Umbilical cord (tissue), 2 donors: Measurements from ENCODE around the gene QPRT. TPM values are rescaled to one million over a fixed set of nuclear protein-coding genes. Genes with fewer than 3 reads are reported as not detected.
A peak's percentile ranks its signal among the peaks of the same experiment; 100 is the strongest.
"Not testable (repeated sequence)": the region's sequence is repeated elsewhere in the genome, so short reads cannot be mapped to it uniquely, and the experiment has no call there.

Experiments
- DNase-seq: peaks from one replicate; pipeline ENCODE4 v3.0.0-alpha.2; 2015; ENCODE audit warnings: low spot score
- total RNA-seq: library from RNA; depleted of rRNA; stranded (reverse); fragments of >200 nt; gene quantifications from one replicate; pipeline ENCODE4 v1.2.3, GENCODE V29; 2014; ENCODE audit warnings: low replicate concordance; ENCODE audit not compliant: insufficient read depth

QPRT gene
- total RNA-seq, 1 donor from 2014 or later: 56.3 TPM

GRCh38 chr16:29692606-29693005 is 13.6 kb downstream of the QPRT start:
- DNase-seq: not testable (repeated sequence)

DNA sequence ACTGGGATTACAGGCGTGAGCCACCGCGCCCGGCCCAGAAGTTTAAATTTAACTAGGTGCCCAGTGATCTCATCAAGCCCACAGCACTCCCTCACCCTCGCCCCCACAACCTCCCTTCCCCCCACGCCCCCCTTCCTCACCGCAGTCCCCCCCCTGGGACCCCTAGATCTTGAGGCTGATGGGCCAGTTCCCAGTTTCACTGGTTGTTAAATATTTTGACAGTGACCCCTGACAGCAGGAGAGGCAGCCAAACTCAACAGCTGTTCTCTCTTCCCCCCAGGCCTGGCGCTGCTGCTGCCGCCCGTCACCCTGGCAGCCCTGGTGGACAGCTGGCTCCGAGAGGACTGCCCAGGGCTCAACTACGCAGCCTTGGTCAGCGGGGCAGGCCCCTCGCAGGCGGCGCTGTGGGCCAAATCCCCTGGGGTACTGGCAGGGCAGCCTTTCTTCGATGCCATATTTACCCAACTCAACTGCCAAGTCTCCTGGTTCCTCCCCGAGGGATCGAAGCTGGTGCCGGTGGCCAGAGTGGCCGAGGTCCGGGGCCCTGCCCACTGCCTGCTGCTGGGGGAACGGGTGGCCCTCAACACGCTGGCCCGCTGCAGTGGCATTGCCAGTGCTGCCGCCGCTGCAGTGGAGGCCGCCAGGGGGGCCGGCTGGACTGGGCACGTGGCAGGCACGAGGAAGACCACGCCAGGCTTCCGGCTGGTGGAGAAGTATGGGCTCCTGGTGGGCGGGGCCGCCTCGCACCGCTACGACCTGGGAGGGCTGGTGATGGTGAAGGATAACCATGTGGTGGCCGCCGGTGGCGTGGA is 15.6 kb downstream of the QPRT start:
- DNase-seq: no peak

- not testable (repeated sequence) for DNase-seq
Measured at GRCh38 chr16:29695675-29696074, 16.7 kb downstream of the QPRT start.

DNA sequence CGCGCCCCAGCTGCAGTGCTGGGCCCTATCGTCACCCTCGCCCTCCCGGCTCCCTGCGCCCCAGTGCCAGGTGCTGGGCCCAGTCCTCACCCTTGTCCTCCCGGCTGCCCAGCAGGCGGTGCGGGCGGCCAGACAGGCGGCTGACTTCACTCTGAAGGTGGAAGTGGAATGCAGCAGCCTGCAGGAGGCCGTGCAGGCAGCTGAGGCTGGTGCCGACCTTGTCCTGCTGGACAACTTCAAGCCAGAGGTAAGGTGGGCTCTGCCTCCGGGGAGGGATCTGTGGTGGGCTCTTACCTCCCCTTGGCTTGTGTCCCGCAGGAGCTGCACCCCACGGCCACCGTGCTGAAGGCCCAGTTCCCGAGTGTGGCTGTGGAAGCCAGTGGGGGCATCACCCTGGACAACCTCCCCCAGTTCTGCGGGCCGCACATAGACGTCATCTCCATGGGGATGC is 17.9 kb downstream of the QPRT start:
- no peak for DNase-seq

GRCh38 chr16:29697391-29697790 is 18.4 kb downstream of the QPRT start:
- no peak for DNase-seq

DNA sequence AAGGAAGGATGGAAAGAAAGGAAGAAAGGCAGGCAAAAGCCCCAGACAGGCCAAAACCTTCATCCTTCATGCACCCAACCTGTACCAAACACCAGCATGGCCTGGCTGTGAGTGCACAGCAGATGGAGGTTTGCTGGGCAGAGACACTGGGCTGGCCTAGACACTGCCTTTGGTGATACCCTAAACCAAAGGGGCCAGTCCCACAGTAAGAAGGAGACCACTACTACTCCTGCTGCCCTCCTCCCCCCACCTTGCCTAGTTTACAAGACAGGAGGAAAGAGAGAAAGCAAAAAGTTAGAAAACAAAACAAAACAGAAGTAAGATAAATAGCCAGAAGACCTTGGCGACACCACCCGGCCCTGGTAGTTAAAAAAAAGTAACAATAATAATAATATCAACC is 19.1 kb downstream of the QPRT start:
- DNase-seq: no peak

DNA sequence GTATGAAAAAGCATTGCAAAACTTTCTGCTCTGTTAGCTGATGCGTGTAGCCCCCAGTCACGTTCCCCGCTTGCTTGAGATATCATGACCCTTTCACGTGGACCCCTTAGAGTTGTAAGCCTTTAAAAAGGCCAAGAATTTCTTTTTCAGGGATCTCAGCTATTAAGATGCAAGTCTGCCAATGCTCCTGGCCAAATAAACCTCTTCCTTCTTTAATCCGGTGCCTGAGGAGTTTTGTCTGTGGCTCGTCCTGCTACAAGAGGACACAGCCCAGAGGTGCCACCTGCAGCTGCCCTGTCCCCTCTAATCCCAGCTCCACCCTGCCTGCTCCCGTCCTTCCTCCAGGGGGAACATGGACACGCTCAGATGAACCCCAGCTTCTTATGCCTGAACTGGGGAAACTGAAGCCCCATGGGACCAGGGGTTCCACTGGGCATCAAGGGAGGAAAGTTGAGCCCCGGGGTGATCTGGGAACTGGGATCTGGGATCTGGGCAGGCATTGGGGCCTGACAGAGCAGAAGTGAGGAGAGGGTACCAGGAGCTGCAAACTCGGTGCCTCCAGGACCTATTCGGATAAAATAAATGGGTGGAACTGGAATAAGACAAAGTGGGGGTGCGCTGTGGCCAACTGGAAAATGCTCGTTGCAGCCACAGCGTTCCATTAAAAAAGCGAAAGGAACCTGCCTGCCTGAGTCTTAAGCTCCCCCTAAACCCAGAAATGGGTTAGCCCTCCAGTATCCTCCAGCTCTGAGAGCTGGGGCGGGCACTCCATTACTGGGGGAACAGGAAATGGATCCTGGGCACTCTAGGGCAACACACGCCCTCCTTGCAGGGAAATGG is 19.7 kb downstream of the QPRT start:
- DNase-seq: no peak

- no peak for DNase-seq
Measured at GRCh38 chr16:29699324-29700219, 20.6 kb downstream of the QPRT start.

GRCh38 chr16:29700253-29700987 is 21.4 kb downstream of the QPRT start:
- peak; percentile 78 for DNase-seq

DNA sequence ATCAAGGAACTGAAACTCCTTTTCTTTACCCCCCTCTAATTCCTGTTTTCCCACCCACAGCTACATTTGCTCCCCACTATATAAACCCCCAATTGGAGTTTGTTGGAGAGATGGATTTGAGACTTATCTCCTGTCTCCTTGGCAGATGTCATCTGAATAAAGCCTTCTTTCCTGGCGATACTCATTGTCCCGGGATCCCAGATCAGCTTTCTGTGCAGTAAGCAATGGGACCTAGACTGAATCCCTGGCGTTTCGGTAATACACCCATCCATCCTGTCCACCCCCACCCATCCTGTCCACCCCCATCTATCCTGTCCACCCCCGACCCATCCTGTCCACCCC is 22.2 kb downstream of the QPRT start:
- no peak for DNase-seq

- DNase-seq: no peak
Measured at GRCh38 chr16:29702269-29702668, 23.3 kb downstream of the QPRT start.

- no peak for DNase-seq
Measured at GRCh38 chr16:29705030-29705429, 26.1 kb downstream of the QPRT start.

GRCh38 chr16:29707160-29707559 is 28.2 kb downstream of the QPRT start:
- not testable (repeated sequence) for DNase-seq

DNA sequence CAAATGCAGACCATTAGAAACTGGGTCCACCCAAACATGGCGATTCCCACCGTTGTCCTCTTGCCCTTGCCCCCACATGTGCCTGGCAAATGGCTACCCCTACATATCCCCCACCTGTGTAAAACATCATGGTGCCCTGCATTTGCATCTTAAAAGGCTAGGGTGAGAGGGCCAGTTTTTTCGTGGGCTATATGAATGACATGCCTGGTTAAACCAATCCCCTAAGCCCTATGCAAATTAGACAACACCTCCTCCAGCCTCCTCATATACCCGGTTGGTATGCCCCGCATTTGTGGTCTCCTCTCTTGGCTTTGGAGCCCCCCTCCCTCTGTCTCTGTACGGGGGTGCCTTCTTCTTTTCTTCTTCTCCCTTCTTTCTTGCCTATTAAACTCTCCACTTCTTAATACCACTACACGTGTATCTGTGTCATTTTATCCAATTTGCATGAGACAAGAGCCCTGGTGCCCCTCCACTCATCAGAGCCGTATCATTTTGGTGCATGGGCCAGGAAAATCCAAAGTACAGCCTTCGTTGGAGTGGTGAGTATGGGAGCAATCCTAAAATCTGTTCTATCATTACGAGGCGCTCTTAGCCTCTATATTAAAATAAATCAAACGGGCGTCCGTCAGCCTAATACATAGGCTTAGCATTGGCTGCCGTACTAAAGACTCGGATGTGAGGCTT is 30.1 kb downstream of the QPRT start:
- no peak for DNase-seq

- not testable (repeated sequence) for DNase-seq
Measured at GRCh38 chr16:29709657-29710056, 30.7 kb downstream of the QPRT start.

GRCh38 chr16:29710227-29711219 is 31.5 kb downstream of the QPRT start:
- DNase-seq: peak; percentile 77

DNA sequence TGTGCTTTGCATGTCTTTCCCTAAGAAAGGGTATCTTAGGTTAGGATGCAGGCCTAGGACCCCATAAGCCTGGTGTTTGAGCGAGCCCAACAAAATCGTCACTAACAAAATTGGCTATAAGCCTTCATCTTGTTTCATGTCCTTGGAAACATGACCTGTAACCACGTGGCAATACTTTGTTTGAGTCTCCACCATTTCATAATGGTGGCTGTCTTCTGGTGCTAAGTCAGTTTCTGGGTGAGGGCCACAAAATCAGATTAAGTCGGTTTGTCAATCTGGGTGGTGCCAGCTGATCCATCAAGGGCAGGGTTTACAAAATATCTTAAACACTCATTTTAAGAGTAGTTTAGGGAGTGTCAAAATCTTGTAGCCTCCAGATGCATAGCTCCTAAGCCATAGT is 33.8 kb downstream of the QPRT start:
- DNase-seq: no peak

DNA sequence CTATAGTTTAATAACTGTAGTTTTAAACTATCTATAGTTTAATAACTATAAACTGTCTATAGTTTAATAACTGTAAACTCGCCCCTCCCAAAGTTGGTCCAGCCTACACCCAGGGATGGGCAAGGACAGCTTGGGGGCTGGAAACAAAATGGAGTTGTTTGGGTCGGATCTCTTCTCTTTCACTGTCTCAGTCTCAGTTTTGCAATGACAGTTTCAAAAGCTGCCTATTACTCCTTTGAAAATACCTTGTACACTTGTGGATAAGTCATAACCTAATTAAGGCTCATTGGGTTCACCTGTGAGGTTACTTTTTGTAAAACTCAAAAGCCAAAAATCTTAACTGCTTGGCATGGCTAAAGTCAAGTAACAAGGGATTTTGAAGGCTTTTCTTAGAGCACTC is 35.4 kb downstream of the QPRT start:
- no peak for DNase-seq

- DNase-seq: no peak
Measured at GRCh38 chr16:29714972-29715371, 36.0 kb downstream of the QPRT start.
